A673 (cell line): Measurements from ENCODE around the gene CDKAL1. TPM values are rescaled to one million over a fixed set of nuclear protein-coding genes. Genes with fewer than 3 reads are reported as not detected.

Experiments
- BruUV-seq: library from RNA; stranded (reverse); fragments of 400-500 nt; replicated peaks from 2 replicates; lab custom pipeline; 2021; lab: Mats Ljungman, UMichigan
- CTCF ChIA-PET: fragments of 300-600 bp; sonication (Branson Sonifier 250); formaldehyde crosslinking; loops from one replicate; lab custom pipeline; 2022; ENCODE audit warnings: antibody characterized with exemption; lab: Charles Lee
- POLR2A ChIA-PET: fragments of 300-600 bp; sonication (Branson Sonifier 250); formaldehyde crosslinking; loops from one replicate; lab custom pipeline; 2022; ENCODE audit warnings: antibody characterized with exemption; ENCODE audit not compliant: low non-redundant PET; lab: Charles Lee
- DNase-seq: peaks from one replicate; pipeline ENCODE4 v3.0.0-alpha.2; 2015; ENCODE audit warnings: low spot score
- H3K27ac ChIP-seq: fragments of 200-600 bp; sonication (generic); 2 replicates; pipeline ENCODE4 v1.5.1; 2016; ENCODE audit warnings: mixed run types, low read depth, mild to moderate bottlenecking, mixed read lengths, antibody characterized with exemption, low read length; ENCODE audit not compliant: poor library complexity, severe bottlenecking
- H3K27me3 ChIP-seq: fragments of 200-600 bp; sonication (generic); replicated peaks from 2 replicates; pipeline ENCODE4 v1.6.1; 2017; ENCODE audit warnings: mixed run types, low read depth, mild to moderate bottlenecking, mixed read lengths, antibody characterized with exemption, low read length; ENCODE audit not compliant: insufficient read depth, poor library complexity
- H3K36me3 ChIP-seq: fragments of 200-600 bp; sonication (generic); 2 replicates; pipeline ENCODE4 v1.6.1; 2016; ENCODE audit warnings: mixed run types, mild to moderate bottlenecking, mixed read lengths, antibody characterized with exemption, low read length; ENCODE audit not compliant: insufficient read depth, poor library complexity, severe bottlenecking
- H3K4me1 ChIP-seq: fragments of 200-600 bp; sonication (generic); 2 replicates; pipeline ENCODE4 v1.6.1; 2017; ENCODE audit warnings: mixed run types, mild to moderate bottlenecking, mixed read lengths, antibody characterized with exemption, low read length; ENCODE audit not compliant: insufficient read depth, poor library complexity, severe bottlenecking
- H3K4me3 ChIP-seq: fragments of 200-600 bp; sonication (generic); 2 replicates; pipeline ENCODE4 v1.5.1; 2016; ENCODE audit warnings: low read depth, mixed run types, mild to moderate bottlenecking, mixed read lengths, low read length; ENCODE audit not compliant: poor library complexity, severe bottlenecking
- H3K9me3 ChIP-seq: fragments of 200-600 bp; sonication (generic); 2 replicates; pipeline ENCODE4 v1.6.1; 2016; ENCODE audit warnings: mixed run types, low read depth, mild to moderate bottlenecking, mixed read lengths, antibody characterized with exemption, low read length; ENCODE audit not compliant: poor library complexity, severe bottlenecking
- EZH2 ChIP-seq: fragments of 200-600 bp; sonication (generic); IDR thresholded peaks from 2 replicates; pipeline ENCODE4 v1.6.1; 2017; ENCODE audit warnings: borderline replicate concordance, low read depth, mild to moderate bottlenecking, mixed read lengths, antibody characterized with exemption, low read length; ENCODE audit not compliant: poor library complexity, severe bottlenecking
- intact Hi-C: fragments of 100-400 bp; cut with micrococcal nuclease; formaldehyde crosslinking; loops from one replicate; pipeline ENCODE4 v1.10.0; 2022; ENCODE audit not compliant: unreplicated experiment
- total RNA-seq: library from RNA; stranded (reverse); gene quantifications from 2 replicates; pipeline ENCODE4 v1.2.3, GENCODE V29; 2021
- TF ChIP-seq, protein P1 (sequence below): fragments of 300-800, 200-600 bp; sonication (generic); conservative IDR thresholded peaks from 2 replicates; pipeline ENCODE4 v1.5.1; 2017; ENCODE audit warnings: low read depth, mild to moderate bottlenecking, antibody characterized with exemption, low read length, moderate library complexity, mixed read lengths

The CDKAL1 gene
- total RNA-seq, 1 experiment from 2014 or later, result 35.5 TPM

DNA sequence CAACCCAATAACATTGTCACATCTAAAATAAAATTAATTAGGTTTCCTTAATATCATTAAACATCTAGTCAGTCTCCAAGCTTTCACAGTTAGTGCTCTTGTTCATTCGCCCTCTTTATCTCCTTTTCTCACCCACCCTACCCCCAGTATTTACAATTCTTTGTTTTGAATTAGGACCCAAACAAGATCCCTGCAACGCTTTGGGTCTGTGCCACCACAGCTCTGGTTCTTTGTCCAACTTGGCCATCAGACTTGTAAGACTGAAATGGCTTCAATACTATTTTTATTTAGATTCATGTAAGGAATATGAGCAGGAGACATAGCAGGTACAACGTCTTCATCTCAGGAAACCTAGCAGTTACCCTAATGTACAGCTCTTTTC lies 276.5 kb downstream of the CDKAL1 start:
- BruUV-seq, result TSS peak; percentile 99
- ChIA-PET POLR2A (no interaction called here), CTCF (no interaction called here)
- H3K27me3 ChIP-seq, result no peaks in the 10 kb centered on the region
- intact Hi-C loops, result no loop called here
- DNase-seq, result no peak
- peaks cover 10% of the 10 kb centered on the region for H3K9me3 ChIP-seq
- peaks cover 14% of the 10 kb centered on the region for H3K4me1 ChIP-seq
- no peak for TF ChIP-seq EZH2
- TF ChIP-seq, protein P1, sequence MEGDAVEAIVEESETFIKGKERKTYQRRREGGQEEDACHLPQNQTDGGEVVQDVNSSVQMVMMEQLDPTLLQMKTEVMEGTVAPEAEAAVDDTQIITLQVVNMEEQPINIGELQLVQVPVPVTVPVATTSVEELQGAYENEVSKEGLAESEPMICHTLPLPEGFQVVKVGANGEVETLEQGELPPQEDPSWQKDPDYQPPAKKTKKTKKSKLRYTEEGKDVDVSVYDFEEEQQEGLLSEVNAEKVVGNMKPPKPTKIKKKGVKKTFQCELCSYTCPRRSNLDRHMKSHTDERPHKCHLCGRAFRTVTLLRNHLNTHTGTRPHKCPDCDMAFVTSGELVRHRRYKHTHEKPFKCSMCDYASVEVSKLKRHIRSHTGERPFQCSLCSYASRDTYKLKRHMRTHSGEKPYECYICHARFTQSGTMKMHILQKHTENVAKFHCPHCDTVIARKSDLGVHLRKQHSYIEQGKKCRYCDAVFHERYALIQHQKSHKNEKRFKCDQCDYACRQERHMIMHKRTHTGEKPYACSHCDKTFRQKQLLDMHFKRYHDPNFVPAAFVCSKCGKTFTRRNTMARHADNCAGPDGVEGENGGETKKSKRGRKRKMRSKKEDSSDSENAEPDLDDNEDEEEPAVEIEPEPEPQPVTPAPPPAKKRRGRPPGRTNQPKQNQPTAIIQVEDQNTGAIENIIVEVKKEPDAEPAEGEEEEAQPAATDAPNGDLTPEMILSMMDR, result no peak
- H3K27ac ChIP-seq, result peak overlapping the region; percentile 77
- no peak overlapping the region for H3K4me3 ChIP-seq
- H3K36me3 ChIP-seq, result peaks cover 4% of the 10 kb centered on the region

DNA sequence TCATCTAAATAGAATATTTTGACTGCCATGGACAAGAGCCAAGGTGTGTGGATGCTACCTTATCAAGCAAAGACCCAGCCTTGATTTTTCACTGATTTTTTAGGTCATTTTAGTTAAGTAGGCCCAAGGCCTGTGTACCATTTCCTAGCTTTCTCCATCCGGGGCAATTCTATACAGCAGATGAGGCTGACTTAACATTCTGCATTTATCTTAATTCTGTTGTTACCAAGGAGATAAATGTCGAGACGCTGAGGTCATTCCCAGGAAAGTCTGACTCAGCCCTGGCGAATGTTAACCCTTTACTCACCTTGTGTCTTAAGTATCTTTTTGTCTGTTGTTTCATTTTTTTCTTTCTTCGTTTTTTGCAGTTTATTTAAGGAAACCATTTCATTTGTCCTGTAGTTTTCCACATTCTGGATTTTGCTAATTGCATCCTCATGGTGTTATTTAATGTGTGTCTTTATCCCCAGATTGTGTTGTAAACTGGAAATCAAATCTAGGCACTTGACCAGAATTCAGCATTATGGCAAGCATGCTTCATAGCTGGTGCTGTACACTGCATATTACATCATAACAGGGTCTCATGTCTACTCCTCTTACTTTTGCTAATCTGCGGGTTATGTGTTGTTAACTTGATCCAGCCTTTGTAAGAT lies 277.0 kb downstream of the CDKAL1 start:
- Histone ChIP-seq H3K9me3 (peaks cover 8% of the 10 kb centered on the region), H3K27me3 (no peaks in the 10 kb centered on the region), H3K4me1 (peaks cover 19% of the 10 kb centered on the region), H3K27ac (peak overlapping the region; percentile 77), H3K36me3 (peaks cover 4% of the 10 kb centered on the region), H3K4me3 (no peak overlapping the region)
- BruUV-seq, result no TSS peak
- POLR2A ChIA-PET, result no interaction called here
- TF ChIP-seq, protein P1, result no peak
- no peak for TF ChIP-seq EZH2
- DNase-seq, result peak; percentile 94
- intact Hi-C loops, result no loop called here
- CTCF ChIA-PET, result no interaction called here

DNA sequence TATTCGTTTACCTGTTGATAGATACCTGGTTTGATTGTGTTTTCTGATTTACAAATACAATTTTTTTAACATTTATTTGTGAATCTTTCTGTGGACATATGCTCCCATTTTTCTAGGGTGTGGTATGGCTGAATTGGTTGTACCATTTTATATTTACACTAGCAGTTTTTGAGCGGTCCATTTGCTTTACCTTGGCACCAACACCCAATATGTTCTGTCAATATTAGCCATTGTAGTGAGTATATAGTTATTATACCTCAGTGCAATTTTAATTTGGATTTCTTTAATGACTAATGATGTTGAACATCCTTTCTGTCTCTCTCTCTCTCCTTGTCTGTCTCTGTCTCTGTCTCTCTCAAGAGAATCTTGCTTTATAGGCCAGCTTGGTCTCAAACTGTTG lies 278.5 kb downstream of the CDKAL1 start:
- no peak overlapping the region for H3K4me3 ChIP-seq
- ChIA-PET CTCF (no interaction called here), POLR2A (no interaction called here)
- no peak for TF ChIP-seq EZH2
- TF ChIP-seq, protein P1, result no peak
- peaks cover 24% of the 10 kb centered on the region for H3K4me1 ChIP-seq
- intact Hi-C loops, result no loop called here
- no peaks in the 10 kb centered on the region for H3K27me3 ChIP-seq
- H3K27ac ChIP-seq, result no peak overlapping the region
- no TSS peak for BruUV-seq
- DNase-seq, result no peak
- no peaks in the 10 kb centered on the region for H3K36me3 ChIP-seq
- H3K9me3 ChIP-seq, result no peaks in the 10 kb centered on the region
